Peyer's patch (tissue), 4 donors: ENCODE measurements around the gene NOL3. TPM values are rescaled to one million over a fixed set of nuclear protein-coding genes. Genes with fewer than 3 reads are reported as not detected.

Source experiments
- DNase-seq, 3 donors: peaks; one replicate each; pipeline ENCODE4 v3.0.0-alpha.2; 2017 to 2019
- H3K27ac ChIP-seq, 4 donors: fragments of 200-600 bp; sonication (generic); one replicate each; pipeline ENCODE4 v1.5.1; 2016 to 2019
- H3K27me3 ChIP-seq, 2 donors: fragments of 200-600 bp; sonication (generic); one replicate each; pipeline ENCODE4 v1.5.1; 2019
- H3K36me3 ChIP-seq, 3 donors: fragments of 200-600 bp; sonication (generic); one replicate each; pipeline ENCODE4 v1.5.1; 2016 to 2019
- H3K4me1 ChIP-seq, 4 donors: fragments of 200-600 bp; sonication (generic); one replicate each; pipeline ENCODE4 v1.5.1; 2016 to 2019
- H3K4me3 ChIP-seq, 4 donors: fragments of 200-600 bp; sonication (generic); 1 replicate in 3 of 4; 2 replicates in 1 of 4; pipeline ENCODE4 v1.5.1; 2016 to 2019; ENCODE audit warnings: mild to moderate bottlenecking in 1 of 4
- H3K9me3 ChIP-seq, 4 donors: fragments of 200-600 bp; sonication (generic); one replicate each; pipeline ENCODE4 v1.5.1; 2016 to 2019; ENCODE audit warnings: mild to moderate bottlenecking in 1 of 4
- CTCF ChIP-seq, 6 experiments: fragments of 450-650 bp in 4 of 6; fragments of 200-600 bp in 2 of 6; sonication (generic) in 1 of 6; IDR thresholded peaks; one replicate each; pipeline ENCODE4 v1.5.1; 2017 to 2019; ENCODE audit warnings: antibody characterized with exemption in 6 of 6, mild to moderate bottlenecking in 3 of 6, moderate library complexity in 1 of 6
- POLR2A ChIP-seq, 2 donors: fragments of 450-650 bp; IDR thresholded peaks; one replicate each; pipeline ENCODE4 v1.5.1; 2017; ENCODE audit warnings: antibody characterized with exemption in 2 of 2, mild to moderate bottlenecking in 2 of 2, moderate library complexity in 2 of 2
- total RNA-seq, 4 donors: library from RNA; depleted of rRNA; stranded (reverse); fragments of >200 nt; gene quantifications; one replicate each; pipeline ENCODE4 v1.1.0, GENCODE V29; 2016

Gene NOL3
- total RNA-seq, 4 donors from 2014 or later: 24.4 to 65.2 (median 34.1) TPM

- no peak for TF ChIP-seq CTCF (IDR thresholded peaks at IDR 0.05)
- TF ChIP-seq POLR2A (IDR thresholded peaks at IDR 0.05): no peak
- Histone ChIP-seq H3K4me1 (peaks cover 0 to 9% (median 0%) of the 10 kb centered on the region in 4 donors), H3K27ac (no peak overlapping the region), H3K9me3 (no peaks in the 10 kb centered on the region), H3K36me3 (no peaks in the 10 kb centered on the region), H3K4me3 (no peak overlapping the region), H3K27me3 (no peaks in the 10 kb centered on the region)
- no peak for DNase-seq
Measured at GRCh38 chr16:67210069-67210937, 40.0 kb downstream of the NOL3 start.

- no peak for DNase-seq
- H3K4me1 ChIP-seq: peaks cover 0 to 9% (median 0%) of the 10 kb centered on the region in 4 donors
- no peaks in the 10 kb centered on the region for H3K27me3 ChIP-seq
- no peaks in the 10 kb centered on the region for H3K9me3 ChIP-seq
- no peak overlapping the region for H3K27ac ChIP-seq
- H3K4me3 ChIP-seq: no peak overlapping the region
- no peak for TF ChIP-seq CTCF (IDR thresholded peaks at IDR 0.05)
- TF ChIP-seq POLR2A (IDR thresholded peaks at IDR 0.05): no peak
- H3K36me3 ChIP-seq: no peaks in the 10 kb centered on the region
Measured at GRCh38 chr16:67211674-67212073, 41.3 kb downstream of the NOL3 start.

- DNase-seq: no peak
- no peak overlapping the region for H3K4me3 ChIP-seq
- no peaks in the 10 kb centered on the region for H3K9me3 ChIP-seq
- no peak overlapping the region for H3K27ac ChIP-seq
- no peaks in the 10 kb centered on the region for H3K27me3 ChIP-seq
- H3K36me3 ChIP-seq: no peaks in the 10 kb centered on the region
- no peak for TF ChIP-seq CTCF (IDR thresholded peaks at IDR 0.05)
- TF ChIP-seq POLR2A (IDR thresholded peaks at IDR 0.05): no peak
- peaks cover 0 to 9% (median 0%) of the 10 kb centered on the region in 4 donors for H3K4me1 ChIP-seq
Measured at GRCh38 chr16:67212766-67213165, 42.4 kb downstream of the NOL3 start.

GRCh38 chr16:67213197-67214019, 43.1 kb downstream of the NOL3 start:
- peak overlapping the region in 1 of 4 donors; percentile 7 for H3K27ac ChIP-seq
- H3K9me3 ChIP-seq: no peaks in the 10 kb centered on the region
- H3K36me3 ChIP-seq: no peaks in the 10 kb centered on the region
- no peak overlapping the region for H3K4me3 ChIP-seq
- TF ChIP-seq POLR2A (IDR thresholded peaks at IDR 0.05) (no peak), CTCF (IDR thresholded peaks at IDR 0.05) (no peak)
- peaks cover 0 to 9% (median 0%) of the 10 kb centered on the region in 4 donors for H3K4me1 ChIP-seq
- H3K27me3 ChIP-seq: no peaks in the 10 kb centered on the region
- no peak for DNase-seq

- DNase-seq: no peak
- Histone ChIP-seq H3K4me1 (peaks cover 0 to 9% (median 0%) of the 10 kb centered on the region in 4 donors), H3K4me3 (no peak overlapping the region), H3K27ac (no peak overlapping the region), H3K36me3 (no peaks in the 10 kb centered on the region), H3K9me3 (no peaks in the 10 kb centered on the region), H3K27me3 (no peaks in the 10 kb centered on the region)
- TF ChIP-seq POLR2A (IDR thresholded peaks at IDR 0.05) (no peak), CTCF (IDR thresholded peaks at IDR 0.05) (no peak)
Measured at GRCh38 chr16:67215706-67216105, 45.4 kb downstream of the NOL3 start.
